ENCODE data around the gene LBH. TPM values are rescaled to one million over a fixed set of nuclear protein-coding genes. Genes with fewer than 3 reads are reported as not detected.

LBH gene
- total and polyA plus RNA-seq, 2 experiments from 2014 or later: 17.5 to 30.3 TPM

Small RNA genes lying within 50 kb of the gene (small RNA-seq; reads per million reads assigned to genes)
- not detected for gene SNORA10B (ENCODE audit: low replicate concordance)

Other genes starting within 250 kb of the LBH start
- 26.6 and 31.1 TPM in 2 replicates for gene YPEL5, start 84.5 kb upstream of the LBH start, total RNA-seq (2014; rRNA removed; shearing (Covaris generic))
- 20.7 and 24.9 TPM in 2 replicates for gene YPEL5, start 84.5 kb upstream of the LBH start, polyA plus RNA-seq (2016; fragmentation: Nextera tagmentation; extraction: Ambion mirVana)
- gene LCLAT1, start 215.7 kb downstream of the LBH start, total RNA-seq (2014; rRNA removed; shearing (Covaris generic)): 30.1 and 36.8 TPM in 2 replicates
- gene LCLAT1, start 215.7 kb downstream of the LBH start, polyA plus RNA-seq (2016; fragmentation: Nextera tagmentation; extraction: Ambion mirVana): 11.2 and 11.5 TPM in 2 replicates